Hepatocyte (in vitro differentiated cells): ENCODE results near the gene SULT1E1.

Source experiments
- EZH2phosphoT487 ChIP-seq: fragments of 200-600 bp; sonication (generic); IDR thresholded peaks from one replicate; pipeline ENCODE4 v1.6.1; 2018; ENCODE audit warnings: antibody characterized with exemption, mild to moderate bottlenecking, low read depth, moderate library complexity; ENCODE audit not compliant: unreplicated experiment, severe bottlenecking
- TF ChIP-seq, protein P1 (sequence below): fragments of 200-600 bp; sonication (generic); IDR thresholded peaks from 2 replicates; pipeline ENCODE4 v1.5.1; 2016; ENCODE audit warnings: antibody characterized with exemption, mild to moderate bottlenecking; ENCODE audit not compliant: poor library complexity

DNA sequence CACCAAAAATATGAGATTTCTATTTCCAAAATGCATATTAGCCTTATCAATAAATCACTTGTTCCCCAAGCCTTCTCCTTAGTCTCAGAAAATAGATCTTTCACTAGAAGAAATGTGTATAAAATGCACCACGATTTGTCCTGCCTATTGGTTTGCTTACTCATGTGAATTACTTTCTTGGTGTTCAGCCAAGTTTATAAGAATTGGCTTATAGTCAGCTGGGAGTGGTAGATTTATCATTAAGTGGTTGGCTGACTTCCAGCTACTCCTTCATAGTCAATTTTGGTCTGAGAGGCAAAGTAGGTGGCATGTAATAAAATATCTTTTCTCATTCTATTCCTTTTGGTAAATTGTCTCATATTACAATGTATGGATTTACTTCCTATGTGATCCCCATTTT lies 1.3 kb downstream of the SULT1E1 start:
- TF ChIP-seq EZH2phosphoT487 = no peak
- TF ChIP-seq, protein P1, sequence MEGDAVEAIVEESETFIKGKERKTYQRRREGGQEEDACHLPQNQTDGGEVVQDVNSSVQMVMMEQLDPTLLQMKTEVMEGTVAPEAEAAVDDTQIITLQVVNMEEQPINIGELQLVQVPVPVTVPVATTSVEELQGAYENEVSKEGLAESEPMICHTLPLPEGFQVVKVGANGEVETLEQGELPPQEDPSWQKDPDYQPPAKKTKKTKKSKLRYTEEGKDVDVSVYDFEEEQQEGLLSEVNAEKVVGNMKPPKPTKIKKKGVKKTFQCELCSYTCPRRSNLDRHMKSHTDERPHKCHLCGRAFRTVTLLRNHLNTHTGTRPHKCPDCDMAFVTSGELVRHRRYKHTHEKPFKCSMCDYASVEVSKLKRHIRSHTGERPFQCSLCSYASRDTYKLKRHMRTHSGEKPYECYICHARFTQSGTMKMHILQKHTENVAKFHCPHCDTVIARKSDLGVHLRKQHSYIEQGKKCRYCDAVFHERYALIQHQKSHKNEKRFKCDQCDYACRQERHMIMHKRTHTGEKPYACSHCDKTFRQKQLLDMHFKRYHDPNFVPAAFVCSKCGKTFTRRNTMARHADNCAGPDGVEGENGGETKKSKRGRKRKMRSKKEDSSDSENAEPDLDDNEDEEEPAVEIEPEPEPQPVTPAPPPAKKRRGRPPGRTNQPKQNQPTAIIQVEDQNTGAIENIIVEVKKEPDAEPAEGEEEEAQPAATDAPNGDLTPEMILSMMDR = no peak
